HCT116 (cell line): ENCODE results near the gene PRMT3.

Source experiments
- ATF3 ChIP-seq: IDR thresholded peaks from 2 replicates; pipeline ENCODE4 v1.6.1; 2012
- CEBPB ChIP-seq: IDR thresholded peaks from 2 replicates; pipeline ENCODE4 v1.6.1; 2012; ENCODE audit warnings: low read depth
- CTCF ChIP-seq, 3 experiments: fragments of 200-600 bp in 1 of 3; sonication (generic) in 1 of 3; IDR thresholded peaks in 2 of 3; conservative IDR thresholded peaks in 1 of 3; 2 replicates each; pipeline ENCODE4 v1.5.1; 2012 to 2017; ENCODE audit warnings: low read depth in 2 of 3, low read length in 2 of 3, antibody characterized with exemption in 1 of 3, borderline replicate concordance in 1 of 3, control low read depth in 1 of 3, mild to moderate bottlenecking in 1 of 3, mixed read lengths in 1 of 3, mixed run types in 1 of 3, moderate library complexity in 1 of 3; ENCODE audit not compliant: insufficient read depth in 1 of 3

GRCh38 chr11:20529757-20530156 lies 142.2 kb downstream of the PRMT3 start:
- TF ChIP-seq ATF3 (no peak), CTCF (IDR thresholded peaks at IDR 0.05 in 2 of 3, conservative IDR thresholded peaks at IDR 0.05 in 1 of 3; ENCODE audit: borderline replicate concordance in 1 of 3, insufficient read depth in 1 of 3, low read depth in 2 of 3, low read length in 2 of 3) (no peak), CEBPB (no peak)
